ENCODE results near the gene CRELD2.

- TF ChIP-seq, protein P1, sequence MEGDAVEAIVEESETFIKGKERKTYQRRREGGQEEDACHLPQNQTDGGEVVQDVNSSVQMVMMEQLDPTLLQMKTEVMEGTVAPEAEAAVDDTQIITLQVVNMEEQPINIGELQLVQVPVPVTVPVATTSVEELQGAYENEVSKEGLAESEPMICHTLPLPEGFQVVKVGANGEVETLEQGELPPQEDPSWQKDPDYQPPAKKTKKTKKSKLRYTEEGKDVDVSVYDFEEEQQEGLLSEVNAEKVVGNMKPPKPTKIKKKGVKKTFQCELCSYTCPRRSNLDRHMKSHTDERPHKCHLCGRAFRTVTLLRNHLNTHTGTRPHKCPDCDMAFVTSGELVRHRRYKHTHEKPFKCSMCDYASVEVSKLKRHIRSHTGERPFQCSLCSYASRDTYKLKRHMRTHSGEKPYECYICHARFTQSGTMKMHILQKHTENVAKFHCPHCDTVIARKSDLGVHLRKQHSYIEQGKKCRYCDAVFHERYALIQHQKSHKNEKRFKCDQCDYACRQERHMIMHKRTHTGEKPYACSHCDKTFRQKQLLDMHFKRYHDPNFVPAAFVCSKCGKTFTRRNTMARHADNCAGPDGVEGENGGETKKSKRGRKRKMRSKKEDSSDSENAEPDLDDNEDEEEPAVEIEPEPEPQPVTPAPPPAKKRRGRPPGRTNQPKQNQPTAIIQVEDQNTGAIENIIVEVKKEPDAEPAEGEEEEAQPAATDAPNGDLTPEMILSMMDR (IDR thresholded peaks at IDR 0.05): no peak
- no peak for TF ChIP-seq POLR2AphosphoS5 (IDR thresholded peaks at IDR 0.05)
- no peak for TF ChIP-seq EP300 (IDR thresholded peaks at IDR 0.05)
- no peak for TF ChIP-seq POLR2A (IDR thresholded peaks at IDR 0.05; ENCODE audit: low read depth)
Observed at GRCh38 chr22:49884075-49884474, 34.4 kb upstream of the CRELD2 start.
